DMS79 treated with DMSO at 0.1 percent for 48 hours (cell line): ENCODE data around the gene SYCP3.
A peak's percentile ranks its signal among the peaks of the same experiment; 100 is the strongest.
"Not testable (repeated sequence)": the region's sequence is repeated elsewhere in the genome, so short reads cannot be mapped to it uniquely, and the experiment has no call there.

Source experiments
- DNase-seq: peaks from one replicate; lab custom pipeline; 2025; lab: John Stamatoyannopoulos, UW

Gene SYCP3

GRCh38 chr12:101713059-101713682 is 26.1 kb downstream of the SYCP3 start:
- no peak for DNase-seq

GRCh38 chr12:101710288-101710687 is 29.0 kb downstream of the SYCP3 start:
- no peak for DNase-seq

- DNase-seq = peak; percentile 87
Measured at GRCh38 chr12:101707131-101707782, 32.0 kb downstream of the SYCP3 start.

- DNase-seq = no peak
Measured at GRCh38 chr12:101706403-101706802, 32.9 kb downstream of the SYCP3 start.

- no peak for DNase-seq
Measured at GRCh38 chr12:101703487-101703886, 35.8 kb downstream of the SYCP3 start.

- DNase-seq = no peak
Measured at GRCh38 chr12:101700299-101700820, 38.9 kb downstream of the SYCP3 start.

- peak; percentile 62 for DNase-seq
Measured at GRCh38 chr12:101698800-101699347, 40.4 kb downstream of the SYCP3 start.

- DNase-seq = peak; percentile 62
Measured at GRCh38 chr12:101697930-101698799, 41.1 kb downstream of the SYCP3 start.

- peak; percentile 64 for DNase-seq
Measured at GRCh38 chr12:101697197-101697929, 41.9 kb downstream of the SYCP3 start, which contains the start of gene CHPT1. CHPT1 (plus strand) TSS chr12:101697640; CDS start chr12:101697862, 222 bp downstream.

GRCh38 chr12:101696251-101697196 is 42.7 kb downstream of the SYCP3 start:
- peak; percentile 76 for DNase-seq

- DNase-seq = no peak
Measured at GRCh38 chr12:101695706-101696105, 43.6 kb downstream of the SYCP3 start.

GRCh38 chr12:101694986-101695385 is 44.3 kb downstream of the SYCP3 start:
- DNase-seq = peak; percentile 41

- no peak for DNase-seq
Measured at GRCh38 chr12:101694297-101694848, 44.9 kb downstream of the SYCP3 start.

GRCh38 chr12:101691503-101692096 is 47.7 kb downstream of the SYCP3 start:
- no peak for DNase-seq

- DNase-seq = no peak
Measured at GRCh38 chr12:101690544-101691098, 48.6 kb downstream of the SYCP3 start.

GRCh38 chr12:101686176-101686575 is 53.1 kb downstream of the SYCP3 start:
- DNase-seq = no peak

- peak; percentile 74 for DNase-seq
Measured at GRCh38 chr12:101685092-101685491, 54.2 kb downstream of the SYCP3 start.

GRCh38 chr12:101681627-101682026 is 57.6 kb downstream of the SYCP3 start:
- DNase-seq = not testable (repeated sequence)

GRCh38 chr12:101680647-101681046 is 58.6 kb downstream of the SYCP3 start:
- no peak for DNase-seq
